PFSK-1 (cell line): Measurements from ENCODE around the gene EVI5.

ENCODE experiments used
- POLR2AphosphoS5 ChIP-seq: IDR thresholded peaks from 2 replicates; pipeline ENCODE4 v1.6.1; 2012; ENCODE audit warnings: low read depth, mild to moderate bottlenecking, control low read depth, low read length, moderate library complexity
- REST ChIP-seq, 2 experiments: IDR thresholded peaks; 2 replicates each; pipeline versions ENCODE4 v1.6.1 to v1.8.0; 2011 to 2012; ENCODE audit warnings: low read depth in 2 of 2, low read length in 2 of 2, control low read depth in 1 of 2, inconsistent platforms in 1 of 2, mild to moderate bottlenecking in 1 of 2, moderate library complexity in 1 of 2; ENCODE audit not compliant: insufficient read depth in 1 of 2
- SIN3A ChIP-seq: IDR thresholded peaks from 2 replicates; pipeline ENCODE4 v1.6.1; 2012; ENCODE audit warnings: mild to moderate bottlenecking, low read length, moderate library complexity, borderline replicate concordance; ENCODE audit not compliant: insufficient read depth
- TAF1 ChIP-seq: IDR thresholded peaks from 2 replicates; pipeline ENCODE4 v1.6.1; 2012; ENCODE audit warnings: low read length, control low read depth, borderline replicate concordance; ENCODE audit not compliant: insufficient read depth

DNA sequence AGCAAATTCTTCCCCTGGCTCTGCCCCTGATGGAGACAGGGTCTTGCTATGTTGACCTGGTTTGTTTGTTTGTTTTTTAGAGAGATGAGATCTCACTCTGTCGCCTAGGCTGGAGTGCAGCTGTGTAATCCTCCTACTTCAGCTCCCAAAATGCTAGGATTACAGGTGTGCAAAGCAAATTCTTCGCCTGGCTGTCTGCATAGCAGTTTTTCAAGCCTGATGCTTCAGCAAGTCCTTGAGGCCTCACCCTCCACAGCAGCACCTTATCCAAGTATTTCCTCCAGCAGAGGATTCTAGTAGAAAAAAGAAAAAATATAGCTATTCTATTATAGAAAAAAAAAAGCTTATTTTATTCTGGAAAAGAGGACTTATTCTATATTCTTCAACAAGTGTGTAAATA lies 31.8 kb upstream of the EVI5 start:
- TF ChIP-seq REST (IDR thresholded peaks at IDR 0.05; ENCODE audit: insufficient read depth in 1 of 2, low read depth in 2 of 2, low read length in 2 of 2) (no peak), POLR2AphosphoS5 (no peak), TAF1 (no peak), SIN3A (no peak)
